ENCODE results near the gene PPP1R9A.

Gene PPP1R9A

GRCh38 chr7:95253986-95254385 lies 346.6 kb downstream of the PPP1R9A start:
- TF ChIP-seq CTCF (IDR thresholded peaks at IDR 0.05; ENCODE audit: low read depth, low read length) = no peak
- DNase-seq (ENCODE audit: extremely low read depth, low read depth) = no peak

GRCh38 chr7:95255691-95256090 lies 348.3 kb downstream of the PPP1R9A start:
- DNase-seq (ENCODE audit: extremely low read depth, low read depth) = no peak
- TF ChIP-seq CTCF (IDR thresholded peaks at IDR 0.05; ENCODE audit: low read depth, low read length) = no peak

GRCh38 chr7:95261895-95262415 lies 354.6 kb downstream of the PPP1R9A start:
- no peak for TF ChIP-seq CTCF (IDR thresholded peaks at IDR 0.05; ENCODE audit: low read depth, low read length)
- no peak for DNase-seq (ENCODE audit: extremely low read depth, low read depth)

- no peak for DNase-seq (ENCODE audit: extremely low read depth, low read depth)
- TF ChIP-seq CTCF (IDR thresholded peaks at IDR 0.05; ENCODE audit: low read depth, low read length) = no peak
Observed at GRCh38 chr7:95262875-95263274, 355.5 kb downstream of the PPP1R9A start.

GRCh38 chr7:95263785-95264362 lies 356.5 kb downstream of the PPP1R9A start:
- DNase-seq (ENCODE audit: extremely low read depth, low read depth) = no peak
- TF ChIP-seq CTCF (IDR thresholded peaks at IDR 0.05; ENCODE audit: low read depth, low read length) = no peak

GRCh38 chr7:95264363-95264891 lies 357.0 kb downstream of the PPP1R9A start:
- TF ChIP-seq CTCF (IDR thresholded peaks at IDR 0.05; ENCODE audit: low read depth, low read length) = no peak
- no peak for DNase-seq (ENCODE audit: extremely low read depth, low read depth)

- DNase-seq (ENCODE audit: extremely low read depth, low read depth) = no peak
- no peak for TF ChIP-seq CTCF (IDR thresholded peaks at IDR 0.05; ENCODE audit: low read depth, low read length)
Observed at GRCh38 chr7:95265634-95266033, 358.2 kb downstream of the PPP1R9A start.

Measured in AG09319 (cell line).